Measurements from ENCODE around the gene AGAP3. TPM values are rescaled to one million over a fixed set of nuclear protein-coding genes. Genes with fewer than 3 reads are reported as not detected.
A peak's percentile ranks its signal among the peaks of the same experiment; 100 is the strongest.

AGAP3 gene
- total RNA-seq, 1 donor from 2014 or later, result 156 TPM

DNA sequence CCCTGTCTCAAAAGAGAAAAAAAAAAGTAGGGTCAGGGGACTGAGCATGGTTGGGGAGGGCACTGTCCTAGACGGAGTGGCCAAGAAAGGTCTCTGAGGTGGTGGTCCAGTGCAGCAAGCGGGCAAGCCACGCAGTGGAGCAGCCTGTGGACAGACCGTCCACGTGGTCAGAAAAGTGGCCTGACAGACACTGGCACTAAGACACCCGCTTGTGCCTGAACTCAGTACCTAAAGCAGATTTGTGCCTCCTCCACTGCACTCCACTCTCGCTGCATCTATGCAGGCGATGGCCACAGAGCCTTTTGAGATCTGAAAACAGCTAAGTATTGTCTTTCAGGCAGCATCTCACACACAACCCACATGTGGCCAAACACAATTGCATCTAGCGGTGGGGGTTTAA, 92.0 kb downstream of the AGAP3 start:
- Histone ChIP-seq H3K9me3 (ENCODE audit: insufficient read depth, low read depth, low read length) (no peaks in the 10 kb centered on the region), H3K4me3 (ENCODE audit: insufficient read depth, low read depth, low read length) (no peak overlapping the region), H3K4me2 (ENCODE audit: low read length) (no peak overlapping the region), H3K36me3 (ENCODE audit: insufficient read depth, low read length) (no peaks in the 10 kb centered on the region), H3K9ac (ENCODE audit: low read length) (no peak overlapping the region), H3K4me1 (ENCODE audit: insufficient read depth, low read length) (no peaks in the 10 kb centered on the region), H3K27me3 (ENCODE audit: insufficient read depth, low read length) (peaks cover 24% of the 10 kb centered on the region), H4K20me1 (ENCODE audit: insufficient read depth, low read length) (no peaks in the 10 kb centered on the region), H3K79me2 (ENCODE audit: insufficient read depth, low read length) (no peaks in the 10 kb centered on the region), H2AFZ (ENCODE audit: low read depth, low read length) (no peak overlapping the region), H3K27ac (ENCODE audit: low read depth, low read length) (no peak overlapping the region)
- Mint-ChIP-seq H3K4me3 (ENCODE audit: unreplicated experiment) (no peak overlapping the region), H3K27ac (ENCODE audit: unreplicated experiment) (no peak overlapping the region), H3K36me3 (ENCODE audit: low read depth, unreplicated experiment) (no peaks in the 10 kb centered on the region), H3K4me1 (ENCODE audit: low read depth, unreplicated experiment) (no peaks in the 10 kb centered on the region), H3K27me3 (ENCODE audit: low read depth, unreplicated experiment) (peaks cover 80% of the 10 kb centered on the region), H3K9me3 (ENCODE audit: unreplicated experiment) (peaks cover 5% of the 10 kb centered on the region)
- FAIRE-seq (no peak), DNase-seq (ENCODE audit: low read depth) (no peak)
- no peak for TF ChIP-seq EZH2 (IDR thresholded peaks at IDR 0.05; ENCODE audit: insufficient read depth, low read length)
- TF ChIP-seq, protein P1, sequence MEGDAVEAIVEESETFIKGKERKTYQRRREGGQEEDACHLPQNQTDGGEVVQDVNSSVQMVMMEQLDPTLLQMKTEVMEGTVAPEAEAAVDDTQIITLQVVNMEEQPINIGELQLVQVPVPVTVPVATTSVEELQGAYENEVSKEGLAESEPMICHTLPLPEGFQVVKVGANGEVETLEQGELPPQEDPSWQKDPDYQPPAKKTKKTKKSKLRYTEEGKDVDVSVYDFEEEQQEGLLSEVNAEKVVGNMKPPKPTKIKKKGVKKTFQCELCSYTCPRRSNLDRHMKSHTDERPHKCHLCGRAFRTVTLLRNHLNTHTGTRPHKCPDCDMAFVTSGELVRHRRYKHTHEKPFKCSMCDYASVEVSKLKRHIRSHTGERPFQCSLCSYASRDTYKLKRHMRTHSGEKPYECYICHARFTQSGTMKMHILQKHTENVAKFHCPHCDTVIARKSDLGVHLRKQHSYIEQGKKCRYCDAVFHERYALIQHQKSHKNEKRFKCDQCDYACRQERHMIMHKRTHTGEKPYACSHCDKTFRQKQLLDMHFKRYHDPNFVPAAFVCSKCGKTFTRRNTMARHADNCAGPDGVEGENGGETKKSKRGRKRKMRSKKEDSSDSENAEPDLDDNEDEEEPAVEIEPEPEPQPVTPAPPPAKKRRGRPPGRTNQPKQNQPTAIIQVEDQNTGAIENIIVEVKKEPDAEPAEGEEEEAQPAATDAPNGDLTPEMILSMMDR (IDR thresholded peaks at IDR 0.05; ENCODE audit: insufficient read depth, low read depth, low read length), result no peak

DNA sequence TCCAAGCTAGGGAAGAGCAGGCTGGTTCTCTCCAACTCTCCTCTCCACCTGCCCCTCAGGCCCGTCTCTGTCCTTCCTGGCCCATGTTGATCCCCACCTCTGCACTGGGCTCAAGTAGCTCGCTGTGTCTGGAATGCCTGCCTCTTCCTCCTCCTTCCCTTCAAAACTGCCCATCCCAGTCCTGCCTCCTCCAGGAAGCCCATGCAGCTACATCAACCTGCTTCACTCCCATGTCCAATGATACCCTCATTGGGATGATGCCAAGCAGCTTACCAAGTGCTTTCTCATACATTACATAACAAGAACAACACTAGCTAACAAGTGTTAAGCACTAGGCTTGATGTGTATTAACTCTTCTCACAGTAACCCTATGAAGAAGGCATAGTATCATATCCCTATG, 92.6 kb downstream of the AGAP3 start:
- Histone ChIP-seq H4K20me1 (ENCODE audit: insufficient read depth, low read length) (no peaks in the 10 kb centered on the region), H2AFZ (ENCODE audit: low read depth, low read length) (no peak overlapping the region), H3K79me2 (ENCODE audit: insufficient read depth, low read length) (no peaks in the 10 kb centered on the region), H3K27ac (ENCODE audit: low read depth, low read length) (no peak overlapping the region), H3K4me3 (ENCODE audit: insufficient read depth, low read depth, low read length) (no peak overlapping the region), H3K9me3 (ENCODE audit: insufficient read depth, low read depth, low read length) (no peaks in the 10 kb centered on the region), H3K4me1 (ENCODE audit: insufficient read depth, low read length) (no peaks in the 10 kb centered on the region), H3K4me2 (ENCODE audit: low read length) (no peak overlapping the region), H3K27me3 (ENCODE audit: insufficient read depth, low read length) (peaks cover 20% of the 10 kb centered on the region), H3K36me3 (ENCODE audit: insufficient read depth, low read length) (no peaks in the 10 kb centered on the region), H3K9ac (ENCODE audit: low read length) (no peak overlapping the region)
- TF ChIP-seq EZH2 (IDR thresholded peaks at IDR 0.05; ENCODE audit: insufficient read depth, low read length), result no peak
- TF ChIP-seq, protein P1 (IDR thresholded peaks at IDR 0.05; ENCODE audit: insufficient read depth, low read depth, low read length), result no peak
- Mint-ChIP-seq H3K36me3 (ENCODE audit: low read depth, unreplicated experiment) (no peaks in the 10 kb centered on the region), H3K27ac (ENCODE audit: unreplicated experiment) (peak overlapping the region; percentile 3), H3K4me1 (ENCODE audit: low read depth, unreplicated experiment) (no peaks in the 10 kb centered on the region), H3K9me3 (ENCODE audit: unreplicated experiment) (peaks cover 5% of the 10 kb centered on the region), H3K4me3 (ENCODE audit: unreplicated experiment) (no peak overlapping the region), H3K27me3 (ENCODE audit: low read depth, unreplicated experiment) (peaks cover 74% of the 10 kb centered on the region)
- no peak for DNase-seq (ENCODE audit: low read depth)
- FAIRE-seq, result no peak

DNA sequence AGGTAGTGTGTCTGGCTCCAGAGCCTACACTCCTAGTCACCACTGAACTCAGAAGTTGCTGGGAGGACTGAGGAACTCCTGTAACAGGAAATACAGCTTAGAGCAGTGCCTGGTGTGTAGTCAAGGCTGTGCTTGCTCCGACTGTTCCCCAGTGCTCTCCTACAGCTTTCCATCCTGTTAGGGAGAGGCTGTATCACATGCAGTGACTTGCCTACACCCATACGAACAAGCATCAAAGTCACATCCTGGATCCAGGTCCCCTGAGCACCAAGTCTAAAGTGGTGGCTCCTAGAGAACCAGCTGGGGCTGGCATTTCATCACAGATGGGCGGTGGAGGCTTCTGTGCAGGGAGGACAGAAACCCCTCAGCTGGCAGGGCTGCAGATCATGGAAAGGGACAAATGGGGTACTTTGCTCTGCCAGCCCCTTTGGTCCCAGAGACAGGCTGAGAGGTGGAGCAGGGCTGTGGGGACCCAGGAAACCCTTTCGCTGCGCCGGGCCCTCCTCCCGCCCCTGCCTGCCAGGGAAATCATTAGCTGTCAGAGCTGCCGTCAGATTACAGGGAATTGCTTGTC, 93.1 kb downstream of the AGAP3 start:
- Histone ChIP-seq H3K4me3 (ENCODE audit: insufficient read depth, low read depth, low read length) (no peak overlapping the region), H3K27ac (ENCODE audit: low read depth, low read length) (no peak overlapping the region), H3K9me3 (ENCODE audit: insufficient read depth, low read depth, low read length) (no peaks in the 10 kb centered on the region), H2AFZ (ENCODE audit: low read depth, low read length) (no peak overlapping the region), H3K36me3 (ENCODE audit: insufficient read depth, low read length) (no peaks in the 10 kb centered on the region), H3K4me1 (ENCODE audit: insufficient read depth, low read length) (no peaks in the 10 kb centered on the region), H3K79me2 (ENCODE audit: insufficient read depth, low read length) (no peaks in the 10 kb centered on the region), H3K9ac (ENCODE audit: low read length) (no peak overlapping the region), H4K20me1 (ENCODE audit: insufficient read depth, low read length) (no peaks in the 10 kb centered on the region), H3K4me2 (ENCODE audit: low read length) (no peak overlapping the region), H3K27me3 (ENCODE audit: insufficient read depth, low read length) (peaks cover 20% of the 10 kb centered on the region)
- H3K4me3 Mint-ChIP-seq (ENCODE audit: unreplicated experiment), result no peak overlapping the region
- no peak overlapping the region for H3K27ac Mint-ChIP-seq (ENCODE audit: unreplicated experiment)
- H3K36me3 Mint-ChIP-seq (ENCODE audit: low read depth, unreplicated experiment), result no peaks in the 10 kb centered on the region
- TF ChIP-seq, protein P1 (IDR thresholded peaks at IDR 0.05; ENCODE audit: insufficient read depth, low read depth, low read length), result no peak
- TF ChIP-seq EZH2 (IDR thresholded peaks at IDR 0.05; ENCODE audit: insufficient read depth, low read length), result no peak
- H3K27me3 Mint-ChIP-seq (ENCODE audit: low read depth, unreplicated experiment), result peaks cover 73% of the 10 kb centered on the region
- H3K9me3 Mint-ChIP-seq (ENCODE audit: unreplicated experiment), result peaks cover 5% of the 10 kb centered on the region
- no peaks in the 10 kb centered on the region for H3K4me1 Mint-ChIP-seq (ENCODE audit: low read depth, unreplicated experiment)
- DNase-seq (ENCODE audit: low read depth) (no peak), FAIRE-seq (no peak)

Measured in astrocyte (in vitro differentiated cells and primary cell).